SK-N-SH (cell line): ENCODE measurements around the gene FAXDC2. TPM values are rescaled to one million over a fixed set of nuclear protein-coding genes. Genes with fewer than 3 reads are reported as not detected.

Experiments
- CTCF ChIA-PET: fragments of 300-600, 350-600 bp; formaldehyde crosslinking; extraction: SDS; loops from one replicate; lab custom pipeline; 2021; lab: Yijun Ruan, JAX
- POLR2A ChIA-PET: fragments of 350-600 bp; sonication (Branson Sonifier 250); formaldehyde crosslinking; extraction: SDS; loops from one replicate; lab custom pipeline; 2020; ENCODE audit warnings: antibody characterized with exemption, inconsistent platforms; lab: Yijun Ruan, JAX
- DNase-seq: peaks from one replicate; pipeline ENCODE4 v3.0.0; 2012
- H2AFZ ChIP-seq: fragments of 200-600 bp; sonication (generic); 2 replicates; pipeline ENCODE4 v1.8.1; 2016; ENCODE audit warnings: antibody characterized with exemption, mild to moderate bottlenecking, low read depth
- H3F3A ChIP-seq: fragments of 200-600 bp; sonication (generic); replicated peaks from 2 replicates; pipeline ENCODE3; 2016; ENCODE audit warnings: antibody characterized with exemption, mild to moderate bottlenecking; ENCODE audit not compliant: insufficient read depth
- H3K27ac ChIP-seq, 2 experiments: fragments of 200-500 bp in 1 of 2; fragments of 200-600 bp in 1 of 2; sonication (Bioruptor generic) in 1 of 2; sonication (generic), shearing (Covaris generic) in 1 of 2; 2 replicates each; pipeline versions ENCODE4 v1.5.1 to v1.6.1; 2014 to 2016; ENCODE audit warnings: low read depth in 2 of 2, inconsistent platforms in 1 of 2, low read length in 1 of 2, mild to moderate bottlenecking in 1 of 2, mixed read lengths in 1 of 2
- H3K27me3 ChIP-seq: fragments of 200-600 bp; sonication (generic), shearing (Covaris generic); 2 replicates; pipeline ENCODE4 v1.6.1; 2016; ENCODE audit warnings: mixed run types; ENCODE audit not compliant: insufficient read depth
- H3K36me3 ChIP-seq, 2 experiments: fragments of 200-500 bp in 1 of 2; fragments of 200-600 bp in 1 of 2; sonication (Bioruptor generic) in 1 of 2; sonication (generic) in 1 of 2; replicated peaks in 1 of 2; 2 replicates each; pipeline versions ENCODE3 to v1.5.1; 2014 to 2016; ENCODE audit warnings: low read length in 1 of 2, mild to moderate bottlenecking in 1 of 2; ENCODE audit not compliant: insufficient read depth in 2 of 2, control insufficient read depth in 1 of 2
- H3K4me1 ChIP-seq, 2 experiments: fragments of 200-500 bp in 1 of 2; fragments of 200-600 bp in 1 of 2; sonication (Bioruptor generic) in 1 of 2; sonication (generic), shearing (Covaris generic) in 1 of 2; 2 replicates each; pipeline versions ENCODE4 v1.5.1 to v1.6.1; 2014 to 2016; ENCODE audit warnings: low read depth in 1 of 2, low read length in 1 of 2, mixed run types in 1 of 2; ENCODE audit not compliant: insufficient read depth in 2 of 2, control insufficient read depth in 1 of 2
- H3K4me2 ChIP-seq: fragments of 200-600 bp; sonication (generic), shearing (Covaris generic); 2 replicates; pipeline ENCODE4 v1.6.1; 2017; ENCODE audit warnings: mixed run types
- H3K4me3 ChIP-seq, 2 experiments: fragments of 200-500 bp in 1 of 2; fragments of 200-600 bp in 1 of 2; sonication (Bioruptor generic) in 1 of 2; sonication (generic), shearing (Covaris generic) in 1 of 2; 2 replicates each; pipeline versions ENCODE4 v1.5.1 to v1.8.1; 2014 to 2016; ENCODE audit warnings: low read depth in 2 of 2, inconsistent platforms in 1 of 2, low read length in 1 of 2, mild to moderate bottlenecking in 1 of 2, mixed read lengths in 1 of 2, moderate library complexity in 1 of 2
- H3K79me2 ChIP-seq: fragments of 200-600 bp; sonication (generic); 2 replicates; pipeline ENCODE4 v1.8.1; 2017; ENCODE audit warnings: mild to moderate bottlenecking; ENCODE audit not compliant: insufficient read depth
- H3K9ac ChIP-seq: fragments of 200-600 bp; sonication (generic); 2 replicates; pipeline ENCODE4 v1.6.1; 2017; ENCODE audit warnings: mixed run types
- H3K9me2 ChIP-seq: fragments of 200-600 bp; sonication (generic); 2 replicates; pipeline ENCODE4 v1.6.1; 2017; ENCODE audit warnings: mixed run types
- H3K9me3 ChIP-seq: fragments of 200-600 bp; sonication (generic); 2 replicates; pipeline ENCODE4 v1.6.1; 2017; ENCODE audit warnings: mixed run types, mild to moderate bottlenecking, moderate library complexity
- H4K20me1 ChIP-seq: fragments of 200-600 bp; sonication (generic); 2 replicates; pipeline ENCODE4 v1.6.1; 2017; ENCODE audit warnings: mild to moderate bottlenecking, mixed run types; ENCODE audit not compliant: insufficient read depth
- CHD2 ChIP-seq: fragments of 150-350 bp; IDR thresholded peaks from 2 replicates; pipeline ENCODE4 v1.6.1; 2018; ENCODE audit warnings: low read length; ENCODE audit not compliant: partially characterized antibody
- ELF1 ChIP-seq: IDR thresholded peaks from 2 replicates; pipeline ENCODE4 v1.4.0; 2012
- EZH2phosphoT487 ChIP-seq: fragments of 200-600 bp; sonication (generic); IDR thresholded peaks from 2 replicates; pipeline ENCODE4 v1.6.1; 2017; ENCODE audit warnings: low read depth, mixed run types, mild to moderate bottlenecking, antibody characterized with exemption, moderate library complexity, borderline replicate concordance
- FOSL2 ChIP-seq: IDR thresholded peaks from 2 replicates; pipeline ENCODE4 v1.4.0; 2012; ENCODE audit warnings: low read depth, mild to moderate bottlenecking, moderate library complexity, borderline replicate concordance
- FOXJ3 ChIP-seq: sonication (generic); formaldehyde crosslinking; IDR thresholded peaks from 2 replicates; pipeline ENCODE4 v1.5.1; 2020; ENCODE audit warnings: mild to moderate bottlenecking, missing genetic modification reagents
- GATA2 ChIP-seq: sonication (generic); formaldehyde crosslinking; IDR thresholded peaks from 2 replicates; pipeline ENCODE4 v1.5.0; 2020; ENCODE audit warnings: mild to moderate bottlenecking, missing genetic modification reagents
- JUND ChIP-seq: IDR thresholded peaks from 2 replicates; pipeline ENCODE4 v1.4.0; 2012
- MXI1 ChIP-seq: IDR thresholded peaks from 2 replicates; pipeline ENCODE4 v1.6.1; 2012; ENCODE audit warnings: mild to moderate bottlenecking, low read depth, low read length, improper control_type of control experiment
- NFIC ChIP-seq: IDR thresholded peaks from 2 replicates; pipeline ENCODE4 v1.4.0; 2012; ENCODE audit warnings: borderline replicate concordance
- NRF1 ChIP-seq: IDR thresholded peaks from 2 replicates; pipeline ENCODE4 v1.6.1; 2012; ENCODE audit warnings: low read depth, mild to moderate bottlenecking, low read length
- RCOR1 ChIP-seq: fragments of 150-350 bp; IDR thresholded peaks from 2 replicates; pipeline ENCODE4 v1.6.1; 2017; ENCODE audit warnings: antibody characterized with exemption, low read length
- RXRA ChIP-seq: IDR thresholded peaks from 2 replicates; pipeline ENCODE4 v1.4.0; 2012; ENCODE audit warnings: low read depth, mild to moderate bottlenecking, borderline replicate concordance
- TCF12 ChIP-seq: IDR thresholded peaks from 2 replicates; pipeline ENCODE4 v1.4.0; 2012
- YY1 ChIP-seq: IDR thresholded peaks from 2 replicates; pipeline ENCODE4 v1.4.0; 2012; ENCODE audit warnings: low read depth, mild to moderate bottlenecking
- WGBS: methylation state at CpG from one replicate; pipeline ENCODE4 v1.1.6; 2017; ENCODE audit warnings: low lambda C conversion rate; 5-methylcytosine and 5-hydroxymethylcytosine counted together
- polyA plus RNA-seq, 3 experiments: library from polyadenylated mRNA; depleted of rRNA; stranded (reverse); fragments of >200 nt; gene quantifications; 2 replicates each; pipeline ENCODE4 v1.2.3, GENCODE V29; 2012
- TF ChIP-seq, protein P1 (sequence below): fragments of 150-350 bp; IDR thresholded peaks from 2 replicates; pipeline ENCODE4 v1.6.1; 2017; ENCODE audit warnings: antibody characterized with exemption, low read length, low read depth, borderline replicate concordance
- TF ChIP-seq, protein P2 (sequence below): IDR thresholded peaks from 2 replicates; pipeline ENCODE4; 2012
- TF ChIP-seq, protein P3 (sequence below): IDR thresholded peaks from 2 replicates; pipeline ENCODE4 v1.4.0; 2012; ENCODE audit warnings: low read depth, borderline replicate concordance

The FAXDC2 gene
- polyA plus RNA-seq, 1 of the 3 experiments (the other 2 are of a cell fraction), result 6.0 TPM

DNA sequence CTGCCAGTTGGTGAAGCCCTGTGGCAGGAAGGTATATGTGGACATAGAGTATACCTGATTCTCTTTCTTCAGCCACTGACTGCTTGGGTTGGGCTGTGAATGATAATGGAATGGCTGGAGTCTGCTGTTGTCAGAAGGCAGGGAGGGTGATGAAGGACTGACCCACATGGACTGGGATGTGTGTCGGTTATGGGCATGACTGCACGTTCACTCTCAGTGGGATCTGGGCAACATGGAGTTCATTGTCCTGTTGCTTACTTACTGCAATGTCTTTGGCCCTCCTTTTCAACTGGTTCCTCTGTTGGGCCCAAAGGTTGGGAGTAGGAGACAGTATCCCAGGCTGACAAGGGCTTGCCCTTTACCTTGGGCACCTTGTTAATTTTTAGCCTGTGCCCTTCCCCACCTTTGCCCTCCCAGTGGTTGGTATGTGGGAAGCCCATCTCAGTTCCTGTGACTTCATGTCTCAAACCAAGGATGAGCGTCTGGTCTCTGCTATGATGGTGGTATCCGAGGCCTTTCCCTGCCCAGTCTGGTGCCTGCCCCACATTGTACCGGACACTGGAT lies 34.6 kb downstream of the FAXDC2 start:
- ChIA-PET POLR2A (no interaction called here), CTCF (interaction anchor here (1.5 kb wide), 1 partner anchor 165 kb away, joined by 6 read pairs; no protein-coding TSS in a partner anchor)
- DNase-seq, result no peak
- WGBS, result 98% methylated on average over 5 of the region's 5 CpGs
- H2AFZ ChIP-seq, result no peak overlapping the region
- H4K20me1 ChIP-seq, result 0 out of 2 replicates have a peak, but pooled peaks cover 3% of the 10 kb centered on the region
- H3K36me3 ChIP-seq, result peaks cover 35 to 89% of the 10 kb centered on the region in 2 experiments
- no peaks in the 10 kb centered on the region; a peak in 1 of 4 replicates for H3K4me1 ChIP-seq
- peaks cover 6% of the 10 kb centered on the region for H3F3A ChIP-seq
- H3K27ac ChIP-seq, result no peak overlapping the region; a peak in 1 of 4 replicates
- H3K4me3 ChIP-seq, result no peak overlapping the region
- no peaks in the 10 kb centered on the region for H3K27me3 ChIP-seq
- H3K9me3 ChIP-seq, result no peaks in the 10 kb centered on the region
- TF ChIP-seq NFIC, result no peak
- no peak overlapping the region for H3K9ac ChIP-seq
- no peak overlapping the region for H3K4me2 ChIP-seq
- H3K79me2 ChIP-seq, result peaks cover 14% of the 10 kb centered on the region
- H3K9me2 ChIP-seq, result no peaks in the 10 kb centered on the region

DNA sequence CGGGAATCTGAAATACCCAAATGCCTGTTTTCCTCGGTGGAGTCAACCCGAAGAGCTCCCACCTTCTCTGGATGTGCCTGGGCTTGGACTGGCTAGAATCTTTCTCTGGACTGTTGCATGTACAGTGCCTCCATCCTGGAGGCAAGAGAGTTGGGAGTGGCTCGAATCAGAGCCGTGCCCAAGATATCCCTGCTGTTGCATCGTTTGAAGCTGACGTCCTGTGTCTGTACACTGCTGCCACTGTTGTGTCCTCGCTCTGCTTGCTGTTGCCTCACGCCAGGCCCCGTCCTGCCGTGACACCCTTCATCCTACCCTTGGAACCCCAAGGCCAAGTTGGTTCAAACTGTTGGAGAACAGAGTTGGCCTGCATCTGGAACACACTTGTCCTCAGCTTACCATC lies 35.4 kb downstream of the FAXDC2 start:
- WGBS, result 98% methylated on average over 11 of the region's 11 CpGs

DNA sequence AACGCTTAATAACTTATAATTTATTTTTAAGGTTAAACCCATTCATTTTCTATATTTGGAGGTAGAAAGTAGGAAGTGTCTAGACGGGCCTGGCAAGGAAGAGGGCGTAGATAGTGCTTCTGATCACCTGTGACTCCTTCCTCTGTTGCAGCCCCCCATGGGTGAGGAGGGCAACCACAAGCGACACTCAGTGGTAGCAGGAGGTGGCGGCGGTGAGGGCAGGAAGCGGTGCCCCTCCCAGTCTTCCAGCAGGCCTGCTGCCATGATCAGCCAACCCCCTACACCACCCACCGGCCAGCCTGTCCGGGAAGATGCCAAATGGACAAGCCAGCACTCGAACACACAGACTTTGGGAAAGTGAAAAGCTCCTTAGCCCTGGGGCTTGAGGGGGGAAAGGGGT lies 36.7 kb downstream of the FAXDC2 start:
- Histone ChIP-seq H3K9me3 (no peaks in the 10 kb centered on the region), H2AFZ (no peak overlapping the region), H3K9ac (no peak overlapping the region), H3K4me1 (no peaks in the 10 kb centered on the region; a peak in 1 of 4 replicates), H3K4me2 (no peak overlapping the region), H3K4me3 (no peak overlapping the region), H3K79me2 (peaks cover 14% of the 10 kb centered on the region), H3K27ac (no peak overlapping the region), H3K27me3 (no peaks in the 10 kb centered on the region), H4K20me1 (0 out of 2 replicates have a peak, but pooled peaks cover 3% of the 10 kb centered on the region), H3K9me2 (no peaks in the 10 kb centered on the region), H3K36me3 (peaks cover 41 to 81% of the 10 kb centered on the region in 2 experiments), H3F3A (peaks cover 14% of the 10 kb centered on the region)
- ChIA-PET POLR2A (no interaction called here), CTCF (interaction anchor here (1.0 kb wide), 2 partner anchors 21 to 31 kb away, joined by 3 read pairs; no protein-coding TSS in a partner anchor)
- 96% methylated on average over 10 of the region's 10 CpGs for WGBS
- no peak for DNase-seq
- TF ChIP-seq FOSL2 (no peak), EZH2phosphoT487 (no peak), JUND (no peak), NFIC (no peak), YY1 (no peak), ELF1 (no peak), MXI1 (no peak), RCOR1 (no peak), FOXJ3 (no peak), TCF12 (no peak), CHD2 (no peak), RXRA (no peak)
- TF ChIP-seq, protein P1, sequence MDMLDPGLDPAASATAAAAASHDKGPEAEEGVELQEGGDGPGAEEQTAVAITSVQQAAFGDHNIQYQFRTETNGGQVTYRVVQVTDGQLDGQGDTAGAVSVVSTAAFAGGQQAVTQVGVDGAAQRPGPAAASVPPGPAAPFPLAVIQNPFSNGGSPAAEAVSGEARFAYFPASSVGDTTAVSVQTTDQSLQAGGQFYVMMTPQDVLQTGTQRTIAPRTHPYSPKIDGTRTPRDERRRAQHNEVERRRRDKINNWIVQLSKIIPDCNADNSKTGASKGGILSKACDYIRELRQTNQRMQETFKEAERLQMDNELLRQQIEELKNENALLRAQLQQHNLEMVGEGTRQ, result no peak
- TF ChIP-seq, protein P2, sequence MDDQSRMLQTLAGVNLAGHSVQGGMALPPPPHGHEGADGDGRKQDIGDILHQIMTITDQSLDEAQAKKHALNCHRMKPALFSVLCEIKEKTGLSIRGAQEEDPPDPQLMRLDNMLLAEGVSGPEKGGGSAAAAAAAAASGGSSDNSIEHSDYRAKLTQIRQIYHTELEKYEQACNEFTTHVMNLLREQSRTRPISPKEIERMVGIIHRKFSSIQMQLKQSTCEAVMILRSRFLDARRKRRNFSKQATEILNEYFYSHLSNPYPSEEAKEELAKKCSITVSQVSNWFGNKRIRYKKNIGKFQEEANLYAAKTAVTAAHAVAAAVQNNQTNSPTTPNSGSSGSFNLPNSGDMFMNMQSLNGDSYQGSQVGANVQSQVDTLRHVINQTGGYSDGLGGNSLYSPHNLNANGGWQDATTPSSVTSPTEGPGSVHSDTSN, result no peak
- TF ChIP-seq, protein P3, sequence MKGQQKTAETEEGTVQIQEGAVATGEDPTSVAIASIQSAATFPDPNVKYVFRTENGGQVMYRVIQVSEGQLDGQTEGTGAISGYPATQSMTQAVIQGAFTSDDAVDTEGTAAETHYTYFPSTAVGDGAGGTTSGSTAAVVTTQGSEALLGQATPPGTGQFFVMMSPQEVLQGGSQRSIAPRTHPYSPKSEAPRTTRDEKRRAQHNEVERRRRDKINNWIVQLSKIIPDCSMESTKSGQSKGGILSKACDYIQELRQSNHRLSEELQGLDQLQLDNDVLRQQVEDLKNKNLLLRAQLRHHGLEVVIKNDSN, result no peak

More for the DNA sequence above, 35.4 kb downstream of the FAXDC2 start:
- Histone ChIP-seq H3K9me2 (no peaks in the 10 kb centered on the region), H3K79me2 (peaks cover 14% of the 10 kb centered on the region), H2AFZ (no peak overlapping the region), H3K4me2 (no peak overlapping the region), H4K20me1 (0 out of 2 replicates have a peak, but pooled peaks cover 3% of the 10 kb centered on the region), H3K27ac (no peak overlapping the region; a peak in 1 of 4 replicates), H3K36me3 (peaks cover 39 to 83% of the 10 kb centered on the region in 2 experiments), H3K4me3 (no peak overlapping the region), H3K9me3 (no peaks in the 10 kb centered on the region), H3K27me3 (no peaks in the 10 kb centered on the region), H3K4me1 (no peaks in the 10 kb centered on the region; a peak in 1 of 4 replicates), H3F3A (peaks cover 9% of the 10 kb centered on the region), H3K9ac (no peak overlapping the region)
- POLR2A ChIA-PET, result no interaction called here
- TF ChIP-seq ELF1 (no peak), NRF1 (no peak), GATA2 (no peak), MXI1 (no peak), FOSL2 (no peak), FOXJ3 (no peak)
- TF ChIP-seq, protein P1, result no peak
- no peak for DNase-seq
- CTCF ChIA-PET, result interaction anchor here (1.5 kb wide), 1 partner anchor 164 kb away, joined by 6 read pairs; no protein-coding TSS in a partner anchor
